ENCODE results near the gene MAN1A1. TPM values are rescaled to one million over a fixed set of nuclear protein-coding genes. Genes with fewer than 3 reads are reported as not detected.

The MAN1A1 gene
- total and polyA plus RNA-seq, 7 donors = 10.2 to 143 (median 81.9) TPM

DNA sequence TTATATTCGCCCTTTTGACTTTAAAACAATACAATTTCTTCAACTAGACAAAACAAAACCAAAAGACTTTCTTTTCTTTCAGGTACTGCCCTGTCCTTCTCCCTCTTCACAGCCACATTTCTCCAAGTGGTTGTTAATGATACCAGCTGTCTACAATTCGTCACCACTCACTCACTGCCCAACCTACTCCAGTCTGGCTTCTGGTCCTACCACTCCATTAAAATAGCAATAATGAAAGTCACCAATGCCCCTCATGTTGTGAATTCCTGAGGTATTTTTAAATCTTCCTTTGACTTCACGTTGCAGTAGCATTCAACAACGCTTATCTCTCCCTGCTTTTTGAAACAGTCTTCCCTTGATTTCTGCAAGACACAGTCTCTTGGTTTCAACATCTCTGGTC lies 11.6 kb upstream of the MAN1A1 start:
- H3K4me3 ChIP-seq = no peak overlapping the region
- no peaks in the 10 kb centered on the region for H3K9me3 ChIP-seq
- no peak for DNase-seq
- TF ChIP-seq POLR2AphosphoS5 (IDR thresholded peaks at IDR 0.05) = no peak
- TF ChIP-seq, protein P1, sequence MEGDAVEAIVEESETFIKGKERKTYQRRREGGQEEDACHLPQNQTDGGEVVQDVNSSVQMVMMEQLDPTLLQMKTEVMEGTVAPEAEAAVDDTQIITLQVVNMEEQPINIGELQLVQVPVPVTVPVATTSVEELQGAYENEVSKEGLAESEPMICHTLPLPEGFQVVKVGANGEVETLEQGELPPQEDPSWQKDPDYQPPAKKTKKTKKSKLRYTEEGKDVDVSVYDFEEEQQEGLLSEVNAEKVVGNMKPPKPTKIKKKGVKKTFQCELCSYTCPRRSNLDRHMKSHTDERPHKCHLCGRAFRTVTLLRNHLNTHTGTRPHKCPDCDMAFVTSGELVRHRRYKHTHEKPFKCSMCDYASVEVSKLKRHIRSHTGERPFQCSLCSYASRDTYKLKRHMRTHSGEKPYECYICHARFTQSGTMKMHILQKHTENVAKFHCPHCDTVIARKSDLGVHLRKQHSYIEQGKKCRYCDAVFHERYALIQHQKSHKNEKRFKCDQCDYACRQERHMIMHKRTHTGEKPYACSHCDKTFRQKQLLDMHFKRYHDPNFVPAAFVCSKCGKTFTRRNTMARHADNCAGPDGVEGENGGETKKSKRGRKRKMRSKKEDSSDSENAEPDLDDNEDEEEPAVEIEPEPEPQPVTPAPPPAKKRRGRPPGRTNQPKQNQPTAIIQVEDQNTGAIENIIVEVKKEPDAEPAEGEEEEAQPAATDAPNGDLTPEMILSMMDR (IDR thresholded peaks at IDR 0.05) = no peak
- no peak for TF ChIP-seq EP300 (IDR thresholded peaks at IDR 0.05)
- no peak for TF ChIP-seq POLR2A (IDR thresholded peaks at IDR 0.05)
- 96 to 97% methylated on average over 4 of the region's 4 CpGs for WGBS, 2 donors
- H3K27me3 ChIP-seq = no peaks in the 10 kb centered on the region
- H3K36me3 ChIP-seq = no peaks in the 10 kb centered on the region
- H3K4me1 ChIP-seq = no peaks in the 10 kb centered on the region
- H3K27ac ChIP-seq = no peak overlapping the region
- intact Hi-C loops (cut with DNase I) = no loop called here

DNA sequence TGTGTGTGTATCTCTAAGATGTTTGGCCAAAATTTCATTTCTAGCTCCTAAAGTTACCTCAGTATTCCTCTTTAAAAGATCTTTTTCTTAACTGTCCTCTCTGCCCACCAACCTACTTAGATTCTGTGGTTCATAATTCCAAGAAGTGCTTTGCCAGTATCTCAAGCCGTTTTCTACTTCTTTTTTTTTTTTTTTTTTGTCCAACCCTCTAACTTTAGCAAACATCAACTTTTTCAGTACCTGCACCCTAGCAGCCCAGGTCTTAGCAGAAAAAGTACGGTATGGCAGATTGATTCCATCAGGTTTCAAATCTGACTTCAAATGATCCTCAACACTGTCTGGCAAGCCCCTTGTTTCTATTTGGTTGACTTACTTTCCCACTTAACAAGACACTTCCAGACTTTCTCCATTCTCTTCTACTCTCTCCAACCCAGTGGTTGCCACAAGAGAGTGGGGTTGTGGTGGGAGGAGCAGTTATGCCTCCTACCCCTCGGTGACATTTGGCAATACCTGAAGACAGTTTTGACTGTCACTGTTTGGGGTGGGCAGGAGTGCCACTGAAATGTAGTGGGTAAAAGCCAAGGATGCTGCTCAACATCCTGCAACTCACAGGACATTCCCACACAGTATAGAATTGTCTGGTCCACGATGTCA lies 10.8 kb upstream of the MAN1A1 start:
- H3K4me1 ChIP-seq = no peaks in the 10 kb centered on the region
- intact Hi-C loops (cut with DNase I) = no loop called here
- H3K27ac ChIP-seq = no peak overlapping the region
- no peaks in the 10 kb centered on the region for H3K9me3 ChIP-seq
- DNase-seq = no peak
- no peak for TF ChIP-seq POLR2A (IDR thresholded peaks at IDR 0.05)
- TF ChIP-seq EP300 (IDR thresholded peaks at IDR 0.05) = no peak
- no peak for TF ChIP-seq POLR2AphosphoS5 (IDR thresholded peaks at IDR 0.05)
- TF ChIP-seq, protein P1 (IDR thresholded peaks at IDR 0.05) = no peak
- no peaks in the 10 kb centered on the region for H3K36me3 ChIP-seq
- H3K27me3 ChIP-seq = no peaks in the 10 kb centered on the region
- WGBS, 2 donors = 56 to 86% methylated on average over 4 of the region's 4 CpGs
- no peak overlapping the region for H3K4me3 ChIP-seq

DNA sequence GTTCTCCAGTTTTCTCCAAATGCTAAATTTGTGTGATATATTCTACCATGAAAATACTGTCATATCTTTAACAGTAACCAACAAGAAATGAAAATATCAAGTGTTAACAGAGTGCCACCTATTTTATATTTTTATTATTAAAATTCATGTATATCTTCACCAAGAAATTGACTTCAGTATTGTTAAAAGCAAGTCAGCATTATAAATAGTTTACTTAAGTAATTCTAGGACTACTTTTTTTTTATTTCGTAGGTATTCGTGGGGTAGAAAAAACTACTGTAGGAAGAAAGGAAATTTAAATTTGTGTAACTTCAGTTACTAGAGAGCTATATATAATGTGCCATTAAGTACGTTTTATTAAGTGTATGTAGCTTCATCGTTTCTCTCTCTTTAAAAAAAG lies 6.3 kb upstream of the MAN1A1 start:
- intact Hi-C loops (cut with DNase I) = no loop called here
- Histone ChIP-seq H3K4me3 (no peak overlapping the region), H3K36me3 (no peaks in the 10 kb centered on the region), H3K27me3 (no peaks in the 10 kb centered on the region), H3K9me3 (no peaks in the 10 kb centered on the region), H3K27ac (peak overlapping the region in 3 of 4 donors; percentile 16 to 46 (median 20)), H3K4me1 (peaks cover 0 to 30% (median 20%) of the 10 kb centered on the region in 4 donors)
- WGBS, 2 donors = 78 to 93% methylated on average over 4 of the region's 4 CpGs
- TF ChIP-seq, protein P1 (IDR thresholded peaks at IDR 0.05) = no peak
- TF ChIP-seq EP300 (IDR thresholded peaks at IDR 0.05) (no peak), POLR2AphosphoS5 (IDR thresholded peaks at IDR 0.05) (no peak), POLR2A (IDR thresholded peaks at IDR 0.05) (no peak)
- no peak for DNase-seq

DNA sequence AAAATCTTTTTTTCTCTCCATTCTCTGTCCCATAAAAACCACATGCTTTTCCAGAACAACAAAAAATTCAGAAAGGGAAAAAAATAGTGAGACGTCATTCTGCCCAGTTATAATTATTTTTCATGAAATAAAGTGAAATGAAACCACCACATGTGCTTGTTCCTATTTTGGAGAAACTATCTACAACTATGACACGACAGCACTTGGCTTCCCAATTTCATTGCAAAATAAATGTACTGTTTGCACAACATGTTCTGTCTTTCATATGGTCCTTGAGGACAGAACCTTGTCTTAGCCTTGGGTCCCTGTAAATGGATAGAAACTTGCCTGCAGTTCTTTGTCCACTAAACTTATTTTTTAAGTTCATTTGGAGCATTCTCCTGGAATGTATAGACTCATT lies 5.6 kb upstream of the MAN1A1 start:
- H3K36me3 ChIP-seq = no peaks in the 10 kb centered on the region
- no peaks in the 10 kb centered on the region for H3K27me3 ChIP-seq
- peaks cover 0 to 30% (median 20%) of the 10 kb centered on the region in 4 donors for H3K4me1 ChIP-seq
- peak overlapping the region in 3 of 4 donors; percentile 16 to 46 (median 20) for H3K27ac ChIP-seq
- DNase-seq = no peak
- intact Hi-C loops (cut with DNase I) = no loop called here
- 59 to 80% methylated on average over 2 of the region's 2 CpGs for WGBS, 2 donors
- no peak overlapping the region for H3K4me3 ChIP-seq
- no peaks in the 10 kb centered on the region for H3K9me3 ChIP-seq
- TF ChIP-seq, protein P1 (IDR thresholded peaks at IDR 0.05) = no peak
- TF ChIP-seq POLR2AphosphoS5 (IDR thresholded peaks at IDR 0.05) = peak; percentile 53 to 77 (median 64)
- TF ChIP-seq POLR2A (IDR thresholded peaks at IDR 0.05) = no peak
- peak in 2 of 4 donors; percentile 66 to 87 for TF ChIP-seq EP300 (IDR thresholded peaks at IDR 0.05)

All from sigmoid colon (tissue), 7 donors.